SK-N-SH treated with all-trans-retinoic acid at 6 μM for 48 hours (cell line): ENCODE results near the gene NLRP1.

Source experiments
- ATAC-seq: fragments of 200-7000 bp; cut with Tn5 transposase; 3 replicates; pipeline ENCODE4 v1.9.1; 2020; ENCODE audit warnings: mild to moderate bottlenecking, moderate library complexity
- ARNTL ChIP-seq: fragments of 450-650 bp; formaldehyde crosslinking; IDR thresholded peaks from 2 replicates; pipeline ENCODE4 v1.5.0; 2020; ENCODE audit warnings: low read depth, mild to moderate bottlenecking, moderate library complexity, borderline replicate concordance
- BACH2 ChIP-seq: fragments of 250-450 bp; sonication (Bioruptor Pico); IDR thresholded peaks from 2 replicates; pipeline ENCODE4 v1.9.0; 2021; ENCODE audit warnings: mild to moderate bottlenecking, borderline replicate concordance
- CREB5 ChIP-seq: fragments of 250-450 bp; sonication (Bioruptor Pico); IDR thresholded peaks from 2 replicates; pipeline ENCODE4 v1.5.1; 2020; ENCODE audit warnings: low read depth, mild to moderate bottlenecking, moderate library complexity
- CSRNP3 ChIP-seq: fragments of 250-450 bp; sonication (Bioruptor Pico); IDR thresholded peaks from 2 replicates; pipeline ENCODE4 v1.5.1; 2021; ENCODE audit warnings: mild to moderate bottlenecking, moderate library complexity
- ESRRG ChIP-seq: fragments of 250-450 bp; sonication (Bioruptor Pico); IDR thresholded peaks from 2 replicates; pipeline ENCODE4 v1.6.1; 2021; ENCODE audit warnings: mild to moderate bottlenecking
- GLIS3 ChIP-seq: fragments of 250-450 bp; sonication (Bioruptor Pico); IDR thresholded peaks from 2 replicates; pipeline ENCODE4 v1.5.0; 2020; ENCODE audit warnings: mild to moderate bottlenecking, moderate library complexity
- ISL1 ChIP-seq: fragments of 250-450 bp; sonication (Bioruptor Pico); IDR thresholded peaks from 2 replicates; pipeline ENCODE4 v2.1.2; 2022; ENCODE audit warnings: mild to moderate bottlenecking, moderate library complexity
- OSR1 ChIP-seq: fragments of 250-450 bp; sonication (Bioruptor Pico); IDR thresholded peaks from 2 replicates; pipeline ENCODE4 v1.8.0; 2022; ENCODE audit warnings: moderate library complexity, mild to moderate bottlenecking, inconsistent platforms
- PATZ1 ChIP-seq: fragments of 250-450 bp; sonication (Bioruptor Pico); IDR thresholded peaks from 2 replicates; pipeline ENCODE4 v1.8.0; 2020; ENCODE audit warnings: mild to moderate bottlenecking, moderate library complexity, borderline replicate concordance
- POU6F1 ChIP-seq: fragments of 250-450 bp; sonication (Bioruptor Pico); IDR thresholded peaks from 2 replicates; pipeline ENCODE4 v1.8.0; 2021; ENCODE audit warnings: low read depth, mild to moderate bottlenecking, moderate library complexity, borderline replicate concordance
- PPARA ChIP-seq: fragments of 250-450 bp; sonication (Bioruptor Pico); IDR thresholded peaks from 2 replicates; pipeline ENCODE4 v1.5.0; 2020; ENCODE audit warnings: mild to moderate bottlenecking, borderline replicate concordance
- SNAI2 ChIP-seq: fragments of 250-450 bp; sonication (Bioruptor Pico); IDR thresholded peaks from 2 replicates; pipeline ENCODE4 v1.5.0; 2020; ENCODE audit warnings: mild to moderate bottlenecking, moderate library complexity
- TCF4 ChIP-seq: fragments of 250-450 bp; sonication (Bioruptor Pico); IDR thresholded peaks from 2 replicates; pipeline ENCODE4 v1.8.0; 2021; ENCODE audit warnings: mild to moderate bottlenecking, moderate library complexity, borderline replicate concordance
- TOX ChIP-seq: fragments of 250-450 bp; sonication (Bioruptor Pico); IDR thresholded peaks from 2 replicates; pipeline ENCODE4 v1.8.0; 2021; ENCODE audit warnings: mild to moderate bottlenecking, moderate library complexity, borderline replicate concordance
- TSHZ2 ChIP-seq: fragments of 250-450 bp; sonication (Bioruptor Pico); IDR thresholded peaks from 2 replicates; pipeline ENCODE4 v1.5.0; 2020; ENCODE audit warnings: mild to moderate bottlenecking, moderate library complexity
- ZC3H10 ChIP-seq: fragments of 250-450 bp; sonication (Bioruptor Pico); IDR thresholded peaks from 2 replicates; pipeline ENCODE4 v1.5.1; 2021; ENCODE audit warnings: mild to moderate bottlenecking, moderate library complexity
- ZFP3 ChIP-seq: fragments of 250-450 bp; sonication (Bioruptor Pico); IDR thresholded peaks from 2 replicates; pipeline ENCODE4 v1.5.0; 2020; ENCODE audit warnings: mild to moderate bottlenecking, moderate library complexity
- ZFP30 ChIP-seq: fragments of 450-650 bp; formaldehyde crosslinking; IDR thresholded peaks from 2 replicates; pipeline ENCODE4 v1.5.0; 2022; ENCODE audit warnings: mild to moderate bottlenecking, moderate library complexity
- ZNF565 ChIP-seq: fragments of 450-650 bp; formaldehyde crosslinking; conservative IDR thresholded peaks from 2 replicates; pipeline ENCODE4 v1.5.0; 2020; ENCODE audit warnings: low read depth, mild to moderate bottlenecking, moderate library complexity
- ZNF70 ChIP-seq: fragments of 450-650 bp; formaldehyde crosslinking; IDR thresholded peaks from 2 replicates; pipeline ENCODE4 v1.5.0; 2020; ENCODE audit warnings: mild to moderate bottlenecking, moderate library complexity
- ZNF8 ChIP-seq: fragments of 450-650 bp; formaldehyde crosslinking; IDR thresholded peaks from 2 replicates; pipeline ENCODE4 v1.5.0; 2020; ENCODE audit warnings: mild to moderate bottlenecking, moderate library complexity

NLRP1 gene

GRCh38 chr17:5511401-5512225 is 72.7 kb downstream of the NLRP1 start:
- no peak for ATAC-seq
- TF ChIP-seq SNAI2 (CRISPR knock-in tag) = no peak
- no peak for TF ChIP-seq ZC3H10 (CRISPR knock-in tag)
- no peak for TF ChIP-seq ZNF70 (CRISPR knock-in tag)
- no peak for TF ChIP-seq ZNF8 (CRISPR knock-in tag)
- TF ChIP-seq POU6F1 (CRISPR knock-in tag) = no peak
- no peak for TF ChIP-seq ZFP3 (CRISPR knock-in tag)
- no peak for TF ChIP-seq ARNTL (CRISPR knock-in tag)

- TF ChIP-seq GLIS3 (CRISPR knock-in tag) (no peak), ZNF565 (CRISPR knock-in tag) (no peak), POU6F1 (CRISPR knock-in tag) (no peak), PPARA (CRISPR knock-in tag) (no peak), OSR1 (CRISPR knock-in tag) (no peak), CSRNP3 (CRISPR knock-in tag) (no peak), TCF4 (no peak), ARNTL (CRISPR knock-in tag) (no peak), SNAI2 (CRISPR knock-in tag) (no peak), PATZ1 (no peak), TOX (CRISPR knock-in tag) (no peak), ZFP30 (CRISPR knock-in tag) (no peak), TSHZ2 (CRISPR knock-in tag) (no peak), ZNF70 (CRISPR knock-in tag) (no peak), BACH2 (CRISPR knock-in tag) (no peak), ZNF8 (CRISPR knock-in tag) (no peak), ESRRG (no peak), ZC3H10 (CRISPR knock-in tag) (no peak)
- ATAC-seq = no peak
These were observed 73.5 kb downstream of the NLRP1 start for GRCh38 chr17:5510771-5511170.

GRCh38 chr17:5509482-5509881 is 74.8 kb downstream of the NLRP1 start:
- ATAC-seq = no peak; the same call in 2 of the 3 replicates
- TF ChIP-seq ISL1 (CRISPR knock-in tag) (no peak), ARNTL (CRISPR knock-in tag) (no peak), CREB5 (CRISPR knock-in tag) (no peak), PATZ1 (no peak), TOX (CRISPR knock-in tag) (no peak), PPARA (CRISPR knock-in tag) (no peak)
